Uterus (tissue), 4 donors: ENCODE measurements around the gene MAD1L1. TPM values are rescaled to one million over a fixed set of nuclear protein-coding genes. Genes with fewer than 3 reads are reported as not detected.

Source experiments
- DNase-seq, 2 donors: peaks; one replicate each; pipeline ENCODE4 v3.0.0-alpha.2; 2019 to 2020
- H3K27ac ChIP-seq, 2 donors: fragments of 200-600 bp; sonication (generic); 1 replicate in 1 of 2; 2 replicates in 1 of 2; pipeline ENCODE4 v1.5.1; 2016 to 2018
- H3K27me3 ChIP-seq, 2 donors: fragments of 200-600 bp; sonication (generic); one replicate each; pipeline ENCODE4 v1.5.1; 2018 to 2019; ENCODE audit warnings: control low read depth in 1 of 2
- H3K36me3 ChIP-seq, 2 donors: fragments of 200-600 bp; sonication (generic); one replicate each; pipeline ENCODE4 v1.5.1; 2019; ENCODE audit warnings: control low read depth in 1 of 2
- H3K4me1 ChIP-seq, 2 donors: fragments of 200-600 bp; sonication (generic); one replicate each; pipeline ENCODE4 v1.5.1; 2018 to 2019; ENCODE audit warnings: control low read depth in 1 of 2
- H3K4me3 ChIP-seq, 2 donors: fragments of 200-600 bp; sonication (generic); 1 replicate in 1 of 2; 2 replicates in 1 of 2; pipeline ENCODE4 v1.5.1; 2018 to 2019; ENCODE audit warnings: mild to moderate bottlenecking in 1 of 2
- H3K9me3 ChIP-seq, 2 donors: fragments of 200-600 bp; sonication (generic); one replicate each; pipeline ENCODE4 v1.5.1; 2019; ENCODE audit warnings: control low read depth in 1 of 2
- CTCF ChIP-seq, 4 experiments: fragments of 200-600 bp in 2 of 4; fragments of 450-650 bp in 2 of 4; sonication (generic) in 2 of 4; IDR thresholded peaks; one replicate each; pipeline ENCODE4 v1.5.1; 2016 to 2019; ENCODE audit warnings: antibody characterized with exemption in 4 of 4, mild to moderate bottlenecking in 2 of 4, moderate library complexity in 1 of 4
- POLR2A ChIP-seq, 2 donors: fragments of 450-650 bp; IDR thresholded peaks; one replicate each; pipeline ENCODE4 v1.6.1; 2016; ENCODE audit warnings: antibody characterized with exemption in 2 of 2, mild to moderate bottlenecking in 1 of 2, moderate library complexity in 1 of 2
- intact Hi-C: fragments of 100-400 bp; cut with DNase I; formaldehyde crosslinking; loops from one replicate; pipeline ENCODE4 v1.15.1; 2023; ENCODE audit warnings: low total_unique reads
- total RNA-seq, 4 donors: library from RNA; depleted of rRNA in 3 of 4; stranded (reverse); fragments of >200 nt in 3 of 4; gene quantifications; one replicate each; pipeline versions ENCODE4 v1.1.0 to v1.2.4, GENCODE V29; 2014 to 2023
- donor health status: DM: yes; HTN: yes; CAD: no.

The MAD1L1 gene
- total RNA-seq, 4 donors from 2014 or later, result 13.3 to 37.4 (median 33.1) TPM

- TF ChIP-seq POLR2A (IDR thresholded peaks at IDR 0.05) (no peak), CTCF (IDR thresholded peaks at IDR 0.05) (no peak)
Observed at GRCh38 chr7:2158331-2159175, 74.2 kb downstream of the MAD1L1 start.

GRCh38 chr7:2157473-2158279 is 75.1 kb downstream of the MAD1L1 start:
- TF ChIP-seq POLR2A (IDR thresholded peaks at IDR 0.05) (no peak), CTCF (IDR thresholded peaks at IDR 0.05) (no peak)
- DNase-seq, result peak; percentile 64 to 75
- H3K27ac ChIP-seq, result peak overlapping the region; percentile 80 to 97
- no peak overlapping the region for H3K4me3 ChIP-seq
- intact Hi-C loops, result no loop called here
- no peaks in the 10 kb centered on the region for H3K36me3 ChIP-seq
- no peaks in the 10 kb centered on the region for H3K9me3 ChIP-seq
- peaks cover 0 to 5% of the 10 kb centered on the region in 2 donors for H3K4me1 ChIP-seq
- H3K27me3 ChIP-seq, result no peaks in the 10 kb centered on the region

More at GRCh38 chr7:2158331-2159175, 74.2 kb downstream of the MAD1L1 start:
- H3K4me1 ChIP-seq, result peaks cover 0 to 5% of the 10 kb centered on the region in 2 donors
- H3K9me3 ChIP-seq, result no peaks in the 10 kb centered on the region
- no peaks in the 10 kb centered on the region for H3K36me3 ChIP-seq
- DNase-seq, result peak; percentile 10 to 11
- peak overlapping the region; percentile 80 to 97 for H3K27ac ChIP-seq
- no peak overlapping the region for H3K4me3 ChIP-seq
- intact Hi-C loops, result no loop called here
- H3K27me3 ChIP-seq, result no peaks in the 10 kb centered on the region

GRCh38 chr7:2156756-2157472 is 75.8 kb downstream of the MAD1L1 start:
- Histone ChIP-seq H3K27me3 (no peaks in the 10 kb centered on the region), H3K27ac (peak overlapping the region; percentile 80 to 97), H3K9me3 (no peaks in the 10 kb centered on the region), H3K36me3 (no peaks in the 10 kb centered on the region), H3K4me1 (peaks cover 0 to 5% of the 10 kb centered on the region in 2 donors), H3K4me3 (no peak overlapping the region)
- intact Hi-C loops, result no loop called here
- no peak for DNase-seq
- TF ChIP-seq POLR2A (IDR thresholded peaks at IDR 0.05), result no peak
- no peak for TF ChIP-seq CTCF (IDR thresholded peaks at IDR 0.05)

GRCh38 chr7:2154831-2155230 is 77.9 kb downstream of the MAD1L1 start:
- intact Hi-C loops, result no loop called here

More at GRCh38 chr7:2154831-2155230, 77.9 kb downstream of the MAD1L1 start:
- Histone ChIP-seq H3K4me3 (no peak overlapping the region), H3K27me3 (no peaks in the 10 kb centered on the region), H3K9me3 (no peaks in the 10 kb centered on the region), H3K27ac (no peak overlapping the region), H3K36me3 (no peaks in the 10 kb centered on the region), H3K4me1 (peaks cover 0 to 5% of the 10 kb centered on the region in 2 donors)
- no peak for DNase-seq
- TF ChIP-seq CTCF (IDR thresholded peaks at IDR 0.05), result no peak
- TF ChIP-seq POLR2A (IDR thresholded peaks at IDR 0.05), result no peak
